H1 (cell line): ENCODE results near the gene ZSWIM6. TPM values are rescaled to one million over a fixed set of nuclear protein-coding genes. Genes with fewer than 3 reads are reported as not detected.
"Not testable (repeated sequence)": the region's sequence is repeated elsewhere in the genome, so short reads cannot be mapped to it uniquely, and the experiment has no call there.

ENCODE experiments used
- CTCF ChIA-PET: fragments of 300-600 bp; sonication (Branson Sonifier 250); formaldehyde crosslinking; loops from one replicate; lab custom pipeline; 2021; ENCODE audit not compliant: partially characterized antibody; lab: Charles Lee
- POLR2A ChIA-PET: fragments of 300-600 bp; sonication (Branson Sonifier 250); formaldehyde crosslinking; loops from one replicate; lab custom pipeline; 2021; ENCODE audit warnings: inconsistent platforms; ENCODE audit not compliant: partially characterized antibody; lab: Charles Lee
- DNase-seq, 2 experiments: peaks; one replicate each; pipeline versions ENCODE4 v3.0.0 to v3.0.0-alpha.2; 2010 to 2022; ENCODE audit warnings: low spot score in 2 of 2, low read depth in 1 of 2, mixed read lengths in 1 of 2
- FAIRE-seq: peaks from 2 replicates; lab custom pipeline; 2011; peaks lifted over from hg19 to GRCh38; lab: Jason Lieb, UNC
- H2AFZ ChIP-seq: 2 replicates; pipeline ENCODE4 v1.8.1; 2012; ENCODE audit warnings: low read length, inconsistent platforms
- H2AK5ac ChIP-seq: 2 replicates; pipeline ENCODE4 v1.6.1; 2013; ENCODE audit warnings: low read depth, low read length
- H2BK120ac ChIP-seq: replicated peaks from 2 replicates; pipeline ENCODE3; 2013; ENCODE audit warnings: low read depth, low read length, inconsistent platforms
- H2BK12ac ChIP-seq: 2 replicates; pipeline ENCODE4 v1.6.1; 2013; ENCODE audit warnings: low read depth, low read length
- H2BK15ac ChIP-seq: 2 replicates; pipeline ENCODE4 v1.6.1; 2013; ENCODE audit warnings: low read length
- H2BK20ac ChIP-seq: 2 replicates; pipeline ENCODE4 v1.6.1; 2013; ENCODE audit warnings: low read length
- H2BK5ac ChIP-seq: 2 replicates; pipeline ENCODE4 v1.6.1; 2013; ENCODE audit warnings: low read depth, low read length
- H3K14ac ChIP-seq: 2 replicates; pipeline ENCODE4 v1.6.1; 2013; ENCODE audit warnings: inconsistent platforms; ENCODE audit not compliant: insufficient read length
- H3K18ac ChIP-seq: 2 replicates; pipeline ENCODE4 v1.6.1; 2013; ENCODE audit warnings: low read length; ENCODE audit errors: extremely low read depth
- H3K23ac ChIP-seq: 2 replicates; pipeline ENCODE4 v1.6.1; 2013; ENCODE audit warnings: inconsistent platforms; ENCODE audit not compliant: insufficient read length
- H3K23me2 ChIP-seq: 2 replicates; pipeline ENCODE4 v1.6.1; 2013; ENCODE audit warnings: low read depth, low read length
- H3K27ac ChIP-seq: 2 replicates; pipeline ENCODE4 v1.6.1; 2011; ENCODE audit warnings: low read depth, low read length, inconsistent platforms
- H3K27me3 ChIP-seq, 4 experiments: replicated peaks in 1 of 4; 1 replicate in 1 of 4; 2 replicates in 3 of 4; pipeline versions ENCODE4 v1.6.1 to v1.8.1; 2011 to 2013; ENCODE audit warnings: low read length in 3 of 4, mild to moderate bottlenecking in 3 of 4, inconsistent platforms in 2 of 4, mixed read lengths in 2 of 4, moderate library complexity in 1 of 4; ENCODE audit not compliant: control insufficient read depth in 3 of 4, insufficient read depth in 3 of 4; ENCODE audit errors: extremely low read depth in 1 of 4
- H3K36me3 ChIP-seq, 4 experiments: 2 replicates each; pipeline versions ENCODE4 v1.6.1 to v1.8.1; 2011 to 2013; ENCODE audit warnings: mild to moderate bottlenecking in 4 of 4, low read length in 3 of 4, moderate library complexity in 2 of 4, control low read depth in 1 of 4, inconsistent platforms in 1 of 4; ENCODE audit not compliant: insufficient read depth in 4 of 4, control insufficient read depth in 2 of 4
- H3K4ac ChIP-seq: replicated peaks from 2 replicates; pipeline ENCODE3; 2013; ENCODE audit warnings: low read length, low read depth, mixed read lengths, inconsistent platforms; ENCODE audit not compliant: insufficient read length
- H3K4me1 ChIP-seq, 4 experiments: replicated peaks in 1 of 4; 1 replicate in 1 of 4; 2 replicates in 3 of 4; pipeline versions ENCODE4 v1.6.1 to v1.8.1; 2011 to 2013; ENCODE audit warnings: low read length in 3 of 4, inconsistent platforms in 2 of 4, mixed read lengths in 1 of 4; ENCODE audit not compliant: insufficient read depth in 4 of 4, control insufficient read depth in 3 of 4
- H3K4me2 ChIP-seq, 2 experiments: 2 replicates each; pipeline versions ENCODE4 v1.6.1 to v1.8.1; 2011 to 2013; ENCODE audit warnings: low read depth in 2 of 2, low read length in 2 of 2, control low read depth in 1 of 2, inconsistent platforms in 1 of 2, mild to moderate bottlenecking in 1 of 2; ENCODE audit not compliant: insufficient read depth in 1 of 2
- H3K4me3 ChIP-seq, 4 experiments: fragments of 200-600, 300-600 bp in 1 of 4; sonication (generic), shearing (Covaris generic), sonication (Bioruptor Twin) in 1 of 4; 2 replicates each; pipeline versions ENCODE4 v1.5.1 to v1.8.1; 2011 to 2016; ENCODE audit warnings: low read length in 4 of 4, low read depth in 3 of 4, control low read depth in 2 of 4, inconsistent platforms in 2 of 4, mild to moderate bottlenecking in 2 of 4, mixed read lengths in 1 of 4, moderate library complexity in 1 of 4; ENCODE audit not compliant: insufficient read depth in 2 of 4; ENCODE audit errors: extremely low read depth in 1 of 4
- H3K56ac ChIP-seq: replicated peaks from 2 replicates; pipeline ENCODE3; 2013; ENCODE audit warnings: low read depth, mild to moderate bottlenecking, mixed read lengths, low read length, inconsistent platforms; ENCODE audit not compliant: insufficient read length
- H3K79me1 ChIP-seq: 2 replicates; pipeline ENCODE4 v1.6.1; 2013; ENCODE audit warnings: low read depth, low read length, control low read depth
- H3K79me2 ChIP-seq, 2 experiments: 2 replicates each; pipeline versions ENCODE4 v1.6.1 to v1.8.1; 2012 to 2013; ENCODE audit warnings: low read length in 2 of 2, mild to moderate bottlenecking in 2 of 2, inconsistent platforms in 1 of 2; ENCODE audit not compliant: insufficient read depth in 2 of 2, control insufficient read depth in 1 of 2
- H3K9ac ChIP-seq, 4 experiments: replicated peaks in 1 of 4; 1 replicate in 1 of 4; 2 replicates in 3 of 4; pipeline versions ENCODE4 v1.6.1 to v1.8.1; 2011 to 2013; ENCODE audit warnings: low read depth in 3 of 4, low read length in 3 of 4, control low read depth in 2 of 4, mild to moderate bottlenecking in 2 of 4, moderate library complexity in 2 of 4, inconsistent platforms in 1 of 4; ENCODE audit errors: extremely low read depth in 1 of 4
- H3K9me3 ChIP-seq, 2 experiments: 2 replicates each; pipeline versions ENCODE4 v1.6.1 to v1.8.1; 2012 to 2013; ENCODE audit warnings: mild to moderate bottlenecking in 2 of 2, moderate library complexity in 2 of 2, control low read depth in 1 of 2, inconsistent platforms in 1 of 2, low read depth in 1 of 2, low read length in 1 of 2, mixed read lengths in 1 of 2; ENCODE audit not compliant: insufficient read depth in 2 of 2
- H4K20me1 ChIP-seq, 2 experiments: replicated peaks in 1 of 2; 2 replicates each; pipeline versions ENCODE3 to v1.8.1; 2011 to 2013; ENCODE audit warnings: inconsistent platforms in 2 of 2, low read length in 2 of 2, mild to moderate bottlenecking in 1 of 2; ENCODE audit not compliant: insufficient read depth in 2 of 2, control insufficient read depth in 1 of 2
- H4K5ac ChIP-seq: 2 replicates; pipeline ENCODE4 v1.6.1; 2013; ENCODE audit warnings: low read length, low read depth, mixed read lengths, inconsistent platforms; ENCODE audit not compliant: insufficient read length
- H4K8ac ChIP-seq: 2 replicates; pipeline ENCODE4 v1.8.0; 2013; ENCODE audit warnings: mild to moderate bottlenecking, moderate library complexity, low read length, inconsistent platforms; ENCODE audit not compliant: insufficient read depth; ENCODE audit errors: extremely low read depth
- H4K91ac ChIP-seq: replicated peaks from 2 replicates; pipeline ENCODE3; 2013; ENCODE audit warnings: low read length, mixed read lengths, inconsistent platforms; ENCODE audit not compliant: insufficient read length
- CTBP2 ChIP-seq: IDR thresholded peaks from 2 replicates; pipeline ENCODE4 v1.7.0; 2011; ENCODE audit warnings: borderline replicate concordance, mild to moderate bottlenecking, moderate library complexity, mixed read lengths, low read length; ENCODE audit not compliant: insufficient read depth, insufficient read length
- POLR2A ChIP-seq, 2 experiments: IDR thresholded peaks; 1 replicate in 1 of 2; 2 replicates in 1 of 2; pipeline ENCODE4 v1.6.1; 2011; ENCODE audit warnings: low read depth in 2 of 2, low read length in 2 of 2, mild to moderate bottlenecking in 2 of 2; ENCODE audit errors: control extremely low read depth in 1 of 2
- POLR2AphosphoS5 ChIP-seq: IDR thresholded peaks from 2 replicates; pipeline ENCODE4 v1.6.1; 2011; ENCODE audit warnings: low read depth, low read length
- POU5F1 ChIP-seq: IDR thresholded peaks from 2 replicates; pipeline ENCODE4 v1.6.1; 2011; ENCODE audit warnings: low read depth, mild to moderate bottlenecking, low read length, moderate library complexity
- TAF1 ChIP-seq: IDR thresholded peaks from 2 replicates; pipeline ENCODE4 v1.6.1; 2011; ENCODE audit warnings: mild to moderate bottlenecking, low read depth, low read length
- TBP ChIP-seq: IDR thresholded peaks from 2 replicates; pipeline ENCODE4 v1.6.1; 2011; ENCODE audit warnings: low read depth, low read length, improper control_type of control experiment
- TEAD4 ChIP-seq: IDR thresholded peaks from 2 replicates; pipeline ENCODE4 v1.6.1; 2012; ENCODE audit warnings: low read depth, low read length, inconsistent platforms, mixed read lengths
- ZNF274 ChIP-seq: IDR thresholded peaks from 2 replicates; pipeline ENCODE4 v1.7.0; 2012; ENCODE audit warnings: low read length, borderline replicate concordance; ENCODE audit errors: extremely low read depth
- WGBS, 2 experiments: shearing (Covaris generic) in 1 of 2; methylation state at CpG; one replicate each; pipeline versions ENCODE4 v1.1.6 to v1.1.7; 2013 to 2015; ENCODE audit warnings: low lambda C conversion rate in 2 of 2, mixed read lengths in 2 of 2, inconsistent platforms in 1 of 2, low coverage in 1 of 2, missing lambda C conversion rate in 1 of 2; ENCODE audit not compliant: insufficient replicate concordance in 2 of 2, insufficient coverage in 1 of 2, insufficient read length in 1 of 2; ENCODE audit errors: extremely low coverage in 1 of 2, missing lambda C conversion rate in 1 of 2; 5-methylcytosine and 5-hydroxymethylcytosine counted together
- polyA plus RNA-seq, 7 experiments: library from polyadenylated mRNA; depleted of rRNA in 3 of 7; stranded (reverse) in 5 of 7; unstranded in 2 of 7; fragments of >200 nt in 5 of 7; fragments of 200-250 nt in 2 of 7; gene quantifications; 1 replicate in 5 of 7; 2 replicates in 1 of 7; 4 replicates in 1 of 7; pipeline versions ENCODE4 v1.2.1 to v1.2.3, GENCODE V29; 2011 to 2013; ENCODE audit warnings: missing spikeins in 2 of 7, mixed read lengths in 2 of 7
- total RNA-seq: library from RNA; stranded (reverse); fragmentation: NEBNext Ultra II Directional; extraction: Animal tissue kit (Norgen Biotek cat#: 25700); gene quantifications from 2 replicates; pipeline ENCODE4 v1.2.1, GENCODE V29; 2021

ZSWIM6 gene
- total and polyA plus RNA-seq, 2 of the 8 experiments (the other 6 are each of a cell fraction or from before 2014, with no cell fraction given): 7.9 to 12.4 TPM

- TF ChIP-seq CTBP2 (no peak), ZNF274 (no peak), POU5F1 (no peak), POLR2AphosphoS5 (no peak), POLR2A (IDR thresholded peaks at IDR 0.05; ENCODE audit: control extremely low read depth in 1 of 2, low read depth in 2 of 2, low read length in 2 of 2) (no peak), TAF1 (no peak), TBP (no peak), TEAD4 (no peak)
- TF ChIP-seq, all 59 proteins: peak for 0
Observed at GRCh38 chr5:61405511-61406295, 73.6 kb downstream of the ZSWIM6 start (continued).

GRCh38 chr5:61406497-61406896 lies 74.4 kb downstream of the ZSWIM6 start:
- H3K9me3 ChIP-seq, H3K79me1 ChIP-seq, POLR2A ChIA-PET, H3K23ac ChIP-seq, H2BK120ac ChIP-seq, H2BK15ac ChIP-seq, H2BK20ac ChIP-seq, FAIRE-seq, H3K9ac ChIP-seq, H2AK5ac ChIP-seq, H4K8ac ChIP-seq, H3K36me3 ChIP-seq, H4K5ac ChIP-seq, H3K56ac ChIP-seq, DNase-seq, H3K18ac ChIP-seq, H3K4me3 ChIP-seq, H3K27ac ChIP-seq, CTCF ChIA-PET, H3K4me2 ChIP-seq, H2BK5ac ChIP-seq, H4K91ac ChIP-seq, H4K20me1 ChIP-seq, H3K14ac ChIP-seq, H2AFZ ChIP-seq, H3K4ac ChIP-seq, H2BK12ac ChIP-seq, H3K27me3 ChIP-seq, H3K23me2 ChIP-seq: not testable (repeated sequence)
- Histone ChIP-seq H3K79me2 (peaks cover 0 to 65% of the 10 kb centered on the region in 2 experiments; a peak in 2 of 4 replicates), H3K4me1 (peaks cover under 1 to 12% (median 5%) of the 10 kb centered on the region in 4 experiments; a peak in 5 of 7 replicates)
- 98% methylated on average over 4 of the region's 4 CpGs; no CpG with 5 or more reads in 1 of the 2 experiments for WGBS, 2 experiments
